ENCODE data around the gene COL7A1.

The COL7A1 gene

GRCh38 chr3:48518069-48518468, 77.1 kb downstream of the COL7A1 start:
- ChIA-PET CTCF (no interaction called here), POLR2A (no interaction called here)
- no peak for TF ChIP-seq CTCF (IDR thresholded peaks at IDR 0.05; ENCODE audit: insufficient read depth, low read length, missing control alignments)
- DNase-seq (ENCODE audit: low read depth, low spot score) = no peak
- no peak overlapping the region for H3K4me3 ChIP-seq (ENCODE audit: low read depth, low read length)

GRCh38 chr3:48516571-48516970, 78.6 kb downstream of the COL7A1 start:
- POLR2A ChIA-PET = no interaction called here
- H3K4me3 ChIP-seq (ENCODE audit: low read depth, low read length) = no peak overlapping the region
- DNase-seq (ENCODE audit: low read depth, low spot score) = no peak
- CTCF ChIA-PET = interaction anchor here (1.2 kb wide), 1 partner anchor 31 kb away, joined by 3 read pairs; no protein-coding TSS in a partner anchor
- TF ChIP-seq CTCF (IDR thresholded peaks at IDR 0.05; ENCODE audit: insufficient read depth, low read length, missing control alignments) = no peak

- CTCF ChIA-PET = interaction anchor here (1.0 to 2.1 kb wide), 4 partner anchors 13 to 79 kb away, joined by 3 to 7 read pairs (median 4); no protein-coding TSS in a partner anchor
- H3K4me3 ChIP-seq (ENCODE audit: low read depth, low read length) = no peak overlapping the region
- no peak for DNase-seq (ENCODE audit: low read depth, low spot score)
- POLR2A ChIA-PET = no interaction called here
- no peak for TF ChIP-seq CTCF (IDR thresholded peaks at IDR 0.05; ENCODE audit: insufficient read depth, low read length, missing control alignments)
Measured at GRCh38 chr3:48514431-48515227, 80.5 kb downstream of the COL7A1 start.
